ENCODE measurements around the gene DCC. TPM values are rescaled to one million over a fixed set of nuclear protein-coding genes. Genes with fewer than 3 reads are reported as not detected.
"Not testable (repeated sequence)": the region's sequence is repeated elsewhere in the genome, so short reads cannot be mapped to it uniquely, and the experiment has no call there.

DCC gene
- total and polyA plus RNA-seq, 11 donors = 0.02 TPM; not detected in 10

DNA sequence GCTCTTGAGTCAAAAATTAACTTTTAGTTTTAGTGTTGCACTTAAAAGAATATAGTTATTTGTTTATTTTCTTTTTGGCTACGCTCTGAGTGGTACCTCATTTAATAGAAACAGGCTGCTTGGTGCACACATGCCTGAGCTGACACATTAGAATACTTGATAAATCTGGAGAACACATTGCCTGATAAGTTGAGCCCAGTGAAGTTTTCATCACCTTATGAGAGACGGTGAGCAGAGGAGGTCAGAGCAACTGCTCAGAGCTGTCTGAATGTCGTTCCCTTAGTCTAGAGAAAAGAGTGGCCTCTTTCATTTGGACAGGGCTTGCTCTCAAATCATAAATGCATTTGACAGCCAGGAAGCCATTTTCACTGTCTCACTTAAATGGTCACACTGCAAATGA, 1168.5 kb downstream of the DCC start:
- intact Hi-C loops (cut with DNase I) = no loop called here
- Histone ChIP-seq H3K27ac (no peak overlapping the region), H3K9me3 (no peaks in the 10 kb centered on the region), H3K4me3 (no peak overlapping the region), H3K27me3 (no peaks in the 10 kb centered on the region), H3K36me3 (no peaks in the 10 kb centered on the region), H3K4me1 (no peaks in the 10 kb centered on the region)
- TF ChIP-seq, protein P1, sequence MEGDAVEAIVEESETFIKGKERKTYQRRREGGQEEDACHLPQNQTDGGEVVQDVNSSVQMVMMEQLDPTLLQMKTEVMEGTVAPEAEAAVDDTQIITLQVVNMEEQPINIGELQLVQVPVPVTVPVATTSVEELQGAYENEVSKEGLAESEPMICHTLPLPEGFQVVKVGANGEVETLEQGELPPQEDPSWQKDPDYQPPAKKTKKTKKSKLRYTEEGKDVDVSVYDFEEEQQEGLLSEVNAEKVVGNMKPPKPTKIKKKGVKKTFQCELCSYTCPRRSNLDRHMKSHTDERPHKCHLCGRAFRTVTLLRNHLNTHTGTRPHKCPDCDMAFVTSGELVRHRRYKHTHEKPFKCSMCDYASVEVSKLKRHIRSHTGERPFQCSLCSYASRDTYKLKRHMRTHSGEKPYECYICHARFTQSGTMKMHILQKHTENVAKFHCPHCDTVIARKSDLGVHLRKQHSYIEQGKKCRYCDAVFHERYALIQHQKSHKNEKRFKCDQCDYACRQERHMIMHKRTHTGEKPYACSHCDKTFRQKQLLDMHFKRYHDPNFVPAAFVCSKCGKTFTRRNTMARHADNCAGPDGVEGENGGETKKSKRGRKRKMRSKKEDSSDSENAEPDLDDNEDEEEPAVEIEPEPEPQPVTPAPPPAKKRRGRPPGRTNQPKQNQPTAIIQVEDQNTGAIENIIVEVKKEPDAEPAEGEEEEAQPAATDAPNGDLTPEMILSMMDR (IDR thresholded peaks at IDR 0.05) = no peak
- no peak for TF ChIP-seq POLR2A (IDR thresholded peaks at IDR 0.05)
- no peak for DNase-seq
- WGBS, 4 donors = 21 to 36% (median 25%) methylated on average over 3 of the region's 3 CpGs
- no peak for ATAC-seq

DNA sequence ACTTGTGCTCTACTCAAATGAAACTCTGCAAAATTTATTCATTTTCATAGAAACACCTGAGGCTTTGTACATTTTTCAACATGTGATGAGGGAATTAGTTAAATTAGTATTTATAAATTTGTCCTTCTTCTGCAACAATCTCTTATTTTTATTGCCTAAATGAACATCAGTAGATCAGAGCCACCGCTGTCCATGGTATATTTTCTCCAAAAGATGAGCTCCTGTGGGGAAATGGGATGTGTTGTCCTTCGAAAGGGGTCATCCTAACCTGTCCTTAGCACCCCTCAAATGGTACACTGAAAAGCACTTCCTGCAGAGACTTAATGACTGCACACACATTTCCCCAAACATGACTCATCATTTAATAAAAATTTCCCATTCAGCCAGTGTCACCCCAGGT, 1169.9 kb downstream of the DCC start:
- DNase-seq (no peak), ATAC-seq (no peak)
- no peaks in the 10 kb centered on the region for H3K36me3 ChIP-seq
- no peaks in the 10 kb centered on the region for H3K4me1 ChIP-seq
- intact Hi-C loops (cut with DNase I) = no loop called here
- no peak overlapping the region for H3K27ac ChIP-seq
- no peaks in the 10 kb centered on the region for H3K27me3 ChIP-seq
- no peak overlapping the region for H3K4me3 ChIP-seq
- 83 to 94% (median 88%) methylated on average over 2 of the region's 2 CpGs for WGBS, 4 donors
- no peak for TF ChIP-seq POLR2A (IDR thresholded peaks at IDR 0.05)
- TF ChIP-seq, protein P1 (IDR thresholded peaks at IDR 0.05) = no peak
- H3K9me3 ChIP-seq = no peaks in the 10 kb centered on the region

DNA sequence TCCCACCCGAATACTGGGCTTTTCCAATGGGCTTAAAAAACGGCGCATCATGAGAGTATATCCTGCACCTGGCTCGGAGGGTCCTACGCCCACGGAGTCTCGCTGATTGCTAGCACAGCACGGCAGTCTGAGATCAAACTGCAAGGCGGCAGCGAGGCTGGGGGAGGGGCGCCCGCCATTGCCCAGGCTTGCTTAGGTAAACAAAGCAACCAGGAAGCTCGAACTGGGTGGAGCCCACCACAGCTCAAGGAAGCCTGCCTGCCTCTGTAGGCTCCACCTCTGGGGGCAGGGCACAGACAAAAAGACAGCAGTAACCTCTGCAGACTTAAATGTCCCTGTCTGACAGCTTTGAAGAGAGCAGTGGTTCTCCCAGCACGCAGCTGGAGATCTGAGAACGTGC, 1171.7 kb downstream of the DCC start:
- ATAC-seq; H3K9me3 ChIP-seq; DNase-seq; H3K27me3 ChIP-seq; intact Hi-C loops (cut with DNase I); H3K4me3 ChIP-seq; H3K36me3 ChIP-seq; H3K27ac ChIP-seq; H3K4me1 ChIP-seq: not testable (repeated sequence)
- 75 to 85% (median 81%) methylated on average over 10 to 15 of the region's 15 CpGs for WGBS, 4 donors

DNA sequence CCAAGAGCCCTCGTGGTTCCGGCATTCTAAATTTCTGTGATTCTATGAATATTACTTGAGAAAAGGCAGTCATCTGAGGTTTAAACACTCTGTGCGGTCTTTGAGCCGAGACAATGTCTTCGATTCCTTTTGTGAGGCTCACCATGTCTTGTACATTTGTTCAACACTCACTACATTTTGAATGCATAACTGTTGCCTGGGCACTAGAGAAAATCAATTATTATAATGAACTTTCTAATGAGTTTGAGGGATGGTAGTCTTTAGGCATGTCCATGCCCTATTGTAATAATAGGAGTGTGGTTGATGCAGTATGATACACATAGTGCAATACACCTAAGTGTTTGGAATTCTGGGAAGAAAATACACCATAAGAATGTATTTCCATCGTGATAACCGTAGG, 1181.1 kb downstream of the DCC start:
- intact Hi-C loops (cut with DNase I) = no loop called here
- no peak for ATAC-seq
- TF ChIP-seq, protein P1 (IDR thresholded peaks at IDR 0.05) = no peak
- TF ChIP-seq POLR2A (IDR thresholded peaks at IDR 0.05) = no peak

DNA sequence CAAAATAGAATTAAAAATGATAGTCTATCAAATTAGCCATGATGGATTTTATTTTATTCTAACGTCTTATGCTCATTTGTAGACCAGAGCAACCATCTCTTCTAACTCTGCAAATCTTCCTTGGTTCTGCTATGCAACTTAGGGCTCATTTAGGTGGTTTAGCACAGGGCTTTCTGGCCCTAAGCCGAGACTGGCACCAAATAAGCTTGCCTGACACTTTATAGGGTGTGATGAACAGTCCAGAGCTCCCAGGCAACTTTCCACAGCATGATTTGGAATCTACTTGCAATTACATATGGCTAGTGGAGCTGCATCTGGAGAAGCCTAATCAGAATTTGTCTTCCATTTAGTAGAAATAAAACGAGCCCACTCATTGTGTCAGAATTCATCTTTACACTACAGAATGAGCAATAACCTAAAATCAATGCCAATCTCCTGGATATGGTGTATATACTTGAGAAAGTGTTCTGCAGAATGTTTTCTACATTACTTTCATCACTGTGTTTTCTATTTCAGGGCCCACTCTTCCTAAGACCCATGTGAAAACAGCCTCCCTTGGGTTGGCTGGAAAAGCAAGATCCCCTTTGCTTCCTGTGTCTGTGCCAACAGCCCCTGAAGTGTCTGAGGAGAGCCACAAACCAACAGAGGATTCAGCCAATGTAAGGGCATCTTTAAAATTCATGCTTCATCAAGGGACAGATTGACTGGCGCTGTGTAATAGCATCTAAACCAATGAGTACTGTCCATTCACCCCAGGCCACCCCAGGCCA, 1186.3 kb downstream of the DCC start:
- no peaks in the 10 kb centered on the region for H3K9me3 ChIP-seq
- no peak overlapping the region for H3K27ac ChIP-seq
- H3K4me3 ChIP-seq = no peak overlapping the region
- intact Hi-C loops (cut with DNase I) = no loop called here
- no peaks in the 10 kb centered on the region for H3K27me3 ChIP-seq
- DNase-seq (no peak), ATAC-seq (no peak)
- no peaks in the 10 kb centered on the region for H3K36me3 ChIP-seq
- WGBS, 4 donors = 66 to 75% (median 70%) methylated on average over 4 of the region's 4 CpGs
- TF ChIP-seq, protein P1 (IDR thresholded peaks at IDR 0.05) = no peak
- TF ChIP-seq POLR2A (IDR thresholded peaks at IDR 0.05) = no peak
- H3K4me1 ChIP-seq = no peaks in the 10 kb centered on the region

More for the DNA sequence above, 1181.1 kb downstream of the DCC start:
- DNase-seq = no peak
- H3K36me3 ChIP-seq = no peaks in the 10 kb centered on the region
- no peak overlapping the region for H3K4me3 ChIP-seq
- H3K9me3 ChIP-seq = peaks cover 0 to 2% (median 0%) of the 10 kb centered on the region in 12 donors
- no peaks in the 10 kb centered on the region for H3K27me3 ChIP-seq
- H3K27ac ChIP-seq = no peak overlapping the region
- 82 to 90% (median 87%) methylated on average over 7 of the region's 7 CpGs for WGBS, 4 donors
- H3K4me1 ChIP-seq = no peaks in the 10 kb centered on the region
